ENCODE data around the gene OGFRL1.

OGFRL1 gene

GRCh38 chr6:71250099-71250602 is 38.5 kb upstream of the OGFRL1 start:
- no peak for DNase-seq (ENCODE audit: extremely low spot score)
- ChIA-PET POLR2A (interaction anchor here (1.7 to 2.3 kb wide), 2 partner anchors 8 to 38 kb away, joined by 6 read pairs; partner anchors contain the start of gene OGFRL1), CTCF (no interaction called here)
- TF ChIP-seq ELF4 (IDR thresholded peaks at IDR 0.05) (no peak), PKNOX1 (IDR thresholded peaks at IDR 0.05) (no peak), SUZ12 (IDR thresholded peaks at IDR 0.05) (no peak), L3MBTL2 (conservative IDR thresholded peaks at IDR 0.05) (no peak), FOXM1 (IDR thresholded peaks at IDR 0.05; ENCODE audit: borderline replicate concordance) (no peak), HDGF (IDR thresholded peaks at IDR 0.05; ENCODE audit: borderline replicate concordance) (no peak)

GRCh38 chr6:71252410-71252809 is 36.2 kb upstream of the OGFRL1 start:
- CTCF ChIA-PET = no interaction called here
- POLR2A ChIA-PET = no interaction called here
- TF ChIP-seq ELF4 (IDR thresholded peaks at IDR 0.05) (no peak), LEF1 (IDR thresholded peaks at IDR 0.05; ENCODE audit: borderline replicate concordance) (no peak), FOXK2 (IDR thresholded peaks at IDR 0.05) (no peak), SP1 (IDR thresholded peaks at IDR 0.05) (no peak), HDGF (IDR thresholded peaks at IDR 0.05; ENCODE audit: borderline replicate concordance) (no peak), BHLHE40 (IDR thresholded peaks at IDR 0.05; ENCODE audit: borderline replicate concordance) (no peak), ZNF384 (IDR thresholded peaks at IDR 0.05) (no peak), NFRKB (IDR thresholded peaks at IDR 0.05) (no peak), SUZ12 (IDR thresholded peaks at IDR 0.05) (no peak), CTBP1 (IDR thresholded peaks at IDR 0.05; ENCODE audit: borderline replicate concordance) (no peak), ARNT (IDR thresholded peaks at IDR 0.05) (no peak), PKNOX1 (IDR thresholded peaks at IDR 0.05) (no peak), TARDBP (IDR thresholded peaks at IDR 0.05) (no peak), FOXM1 (IDR thresholded peaks at IDR 0.05; ENCODE audit: borderline replicate concordance) (no peak)
- DNase-seq (ENCODE audit: extremely low spot score) = no peak

- POLR2A ChIA-PET = no interaction called here
- CTCF ChIA-PET = no interaction called here
- no peak for DNase-seq (ENCODE audit: extremely low spot score)
- TF ChIP-seq L3MBTL2 (conservative IDR thresholded peaks at IDR 0.05) (no peak), HDGF (IDR thresholded peaks at IDR 0.05; ENCODE audit: borderline replicate concordance) (no peak), SUZ12 (IDR thresholded peaks at IDR 0.05) (no peak), BHLHE40 (IDR thresholded peaks at IDR 0.05; ENCODE audit: borderline replicate concordance) (no peak), NFRKB (IDR thresholded peaks at IDR 0.05) (no peak), TARDBP (IDR thresholded peaks at IDR 0.05) (no peak), LEF1 (IDR thresholded peaks at IDR 0.05; ENCODE audit: borderline replicate concordance) (no peak), ZNF384 (IDR thresholded peaks at IDR 0.05) (no peak), FOXK2 (IDR thresholded peaks at IDR 0.05) (no peak), ARNT (IDR thresholded peaks at IDR 0.05) (no peak), ELF4 (IDR thresholded peaks at IDR 0.05) (no peak), SP1 (IDR thresholded peaks at IDR 0.05) (no peak), CTBP1 (IDR thresholded peaks at IDR 0.05; ENCODE audit: borderline replicate concordance) (no peak), FOXM1 (IDR thresholded peaks at IDR 0.05; ENCODE audit: borderline replicate concordance) (no peak), FOXA1 (IDR thresholded peaks at IDR 0.05) (no peak), PKNOX1 (IDR thresholded peaks at IDR 0.05) (no peak)
Measured at GRCh38 chr6:71252960-71253359, 35.7 kb upstream of the OGFRL1 start.

GRCh38 chr6:71254323-71254722 is 34.3 kb upstream of the OGFRL1 start:
- CTCF ChIA-PET = no interaction called here
- POLR2A ChIA-PET = no interaction called here
- no peak for DNase-seq (ENCODE audit: extremely low spot score)
- no peak for TF ChIP-seq FOXK2 (IDR thresholded peaks at IDR 0.05)
- TF ChIP-seq PKNOX1 (IDR thresholded peaks at IDR 0.05) = peak; percentile 28; the same call in 1 of the 2 replicates
- no peak for TF ChIP-seq SUZ12 (IDR thresholded peaks at IDR 0.05)

GRCh38 chr6:71258078-71258866 is 30.3 kb upstream of the OGFRL1 start:
- ChIA-PET CTCF (interaction anchor here (1.2 kb wide), 1 partner anchor 93 kb away, joined by 3 read pairs; no protein-coding TSS in a partner anchor), POLR2A (interaction anchor here (1.0 to 1.7 kb wide), 3 partner anchors 9 to 30 kb away, joined by 3 to 6 read pairs (median 3); partner anchors contain the start of gene OGFRL1)
- no peak for DNase-seq (ENCODE audit: extremely low spot score)
- TF ChIP-seq TARDBP (IDR thresholded peaks at IDR 0.05) (no peak), ELF4 (IDR thresholded peaks at IDR 0.05) (no peak), L3MBTL2 (conservative IDR thresholded peaks at IDR 0.05) (no peak)
